ENCODE data around the gene TRAK2.
"Not testable (repeated sequence)": the region's sequence is repeated elsewhere in the genome, so short reads cannot be mapped to it uniquely, and the experiment has no call there.

TRAK2 gene

GRCh38 chr2:201369775-201370174 is 81.5 kb downstream of the TRAK2 start:
- Histone ChIP-seq H3K4me3 (ENCODE audit: low read length) (no peak overlapping the region), H3K27me3 (ENCODE audit: control insufficient read depth, insufficient read depth, low read length) (no peaks in the 10 kb centered on the region), H3K9ac (ENCODE audit: low read length) (no peak overlapping the region), H3K36me3 (ENCODE audit: control insufficient read depth, low read depth, low read length) (no peaks in the 10 kb centered on the region), H3K4me1 (ENCODE audit: control insufficient read depth, low read depth, low read length) (no peaks in the 10 kb centered on the region), H3K9me3 (ENCODE audit: control insufficient read depth, low read depth, low read length) (no peaks in the 10 kb centered on the region), H3K27ac (ENCODE audit: low read length) (no peak overlapping the region)

- not testable (repeated sequence) for H3K9me3 ChIP-seq (ENCODE audit: control insufficient read depth, low read depth, low read length); H3K4me3 ChIP-seq (ENCODE audit: low read length); H3K27ac ChIP-seq (ENCODE audit: low read length); H3K36me3 ChIP-seq (ENCODE audit: control insufficient read depth, low read depth, low read length); H3K9ac ChIP-seq (ENCODE audit: low read length); H3K27me3 ChIP-seq (ENCODE audit: control insufficient read depth, insufficient read depth, low read length); H3K4me1 ChIP-seq (ENCODE audit: control insufficient read depth, low read depth, low read length)
Observed at GRCh38 chr2:201369318-201369717, 81.9 kb downstream of the TRAK2 start.

- no peak overlapping the region for H3K9ac ChIP-seq (ENCODE audit: low read length)
- H3K27ac ChIP-seq (ENCODE audit: low read length): no peak overlapping the region
- H3K9me3 ChIP-seq (ENCODE audit: control insufficient read depth, low read depth, low read length): no peaks in the 10 kb centered on the region
- H3K36me3 ChIP-seq (ENCODE audit: control insufficient read depth, low read depth, low read length): no peaks in the 10 kb centered on the region
- H3K4me3 ChIP-seq (ENCODE audit: low read length): no peak overlapping the region
- no peaks in the 10 kb centered on the region for H3K27me3 ChIP-seq (ENCODE audit: control insufficient read depth, insufficient read depth, low read length)
- H3K4me1 ChIP-seq (ENCODE audit: control insufficient read depth, low read depth, low read length): no peaks in the 10 kb centered on the region
Observed at GRCh38 chr2:201366146-201366545, 85.1 kb downstream of the TRAK2 start.

DNA sequence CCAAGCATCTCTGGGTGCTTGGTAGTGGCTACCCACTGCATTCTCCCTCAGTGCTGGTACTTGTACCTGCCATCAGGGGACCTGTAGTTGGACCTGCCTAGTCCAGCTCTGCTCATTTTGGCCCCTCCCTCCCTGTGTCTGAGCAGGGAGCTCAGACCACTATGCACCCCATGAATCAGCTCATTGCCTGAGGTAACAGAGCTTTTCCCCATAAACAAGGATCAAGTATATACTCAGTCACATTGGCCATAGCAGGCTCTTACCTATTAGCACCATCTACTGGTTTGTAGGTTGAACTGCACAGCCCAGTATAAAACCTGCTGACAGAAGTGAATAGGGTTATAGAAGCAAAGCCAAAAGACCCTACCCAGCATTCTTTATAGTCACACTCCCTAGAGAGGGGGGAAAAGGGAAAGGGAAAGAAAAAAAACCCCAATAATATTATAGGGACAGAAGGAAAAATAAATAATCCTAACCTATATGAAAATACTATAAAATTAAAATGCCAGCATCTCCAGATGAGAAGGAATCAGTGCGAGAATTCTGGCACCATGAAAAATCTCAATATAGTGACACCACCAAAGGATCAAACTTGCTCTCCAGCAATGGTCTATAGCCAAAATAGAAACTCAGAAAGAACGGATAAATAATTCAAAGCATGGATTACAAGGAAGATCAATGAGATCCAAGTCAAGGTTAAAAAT is 87.2 kb downstream of the TRAK2 start:
- Histone ChIP-seq H3K9ac (ENCODE audit: low read length) (no peak overlapping the region), H3K4me3 (ENCODE audit: low read length) (no peak overlapping the region), H3K27me3 (ENCODE audit: control insufficient read depth, insufficient read depth, low read length) (no peaks in the 10 kb centered on the region), H3K9me3 (ENCODE audit: control insufficient read depth, low read depth, low read length) (no peaks in the 10 kb centered on the region), H3K36me3 (ENCODE audit: control insufficient read depth, low read depth, low read length) (no peaks in the 10 kb centered on the region), H3K27ac (ENCODE audit: low read length) (no peak overlapping the region), H3K4me1 (ENCODE audit: control insufficient read depth, low read depth, low read length) (no peaks in the 10 kb centered on the region)

- Histone ChIP-seq H3K4me1 (ENCODE audit: control insufficient read depth, low read depth, low read length) (no peaks in the 10 kb centered on the region), H3K36me3 (ENCODE audit: control insufficient read depth, low read depth, low read length) (no peaks in the 10 kb centered on the region), H3K4me3 (ENCODE audit: low read length) (no peak overlapping the region), H3K27ac (ENCODE audit: low read length) (no peak overlapping the region), H3K9ac (ENCODE audit: low read length) (no peak overlapping the region), H3K9me3 (ENCODE audit: control insufficient read depth, low read depth, low read length) (no peaks in the 10 kb centered on the region), H3K27me3 (ENCODE audit: control insufficient read depth, insufficient read depth, low read length) (no peaks in the 10 kb centered on the region)
Observed at GRCh38 chr2:201362396-201362795, 88.9 kb downstream of the TRAK2 start.

- no peaks in the 10 kb centered on the region for H3K4me1 ChIP-seq (ENCODE audit: control insufficient read depth, low read depth, low read length)
- H3K9me3 ChIP-seq (ENCODE audit: control insufficient read depth, low read depth, low read length): no peaks in the 10 kb centered on the region
- no peaks in the 10 kb centered on the region for H3K36me3 ChIP-seq (ENCODE audit: control insufficient read depth, low read depth, low read length)
- no peak overlapping the region for H3K9ac ChIP-seq (ENCODE audit: low read length)
- no peaks in the 10 kb centered on the region for H3K27me3 ChIP-seq (ENCODE audit: control insufficient read depth, insufficient read depth, low read length)
- H3K4me3 ChIP-seq (ENCODE audit: low read length): no peak overlapping the region
- no peak overlapping the region for H3K27ac ChIP-seq (ENCODE audit: low read length)
Observed at GRCh38 chr2:201361078-201361733, 90.1 kb downstream of the TRAK2 start.

GRCh38 chr2:201360256-201360655 is 91.0 kb downstream of the TRAK2 start:
- Histone ChIP-seq H3K4me1 (ENCODE audit: control insufficient read depth, low read depth, low read length) (no peaks in the 10 kb centered on the region), H3K27me3 (ENCODE audit: control insufficient read depth, insufficient read depth, low read length) (no peaks in the 10 kb centered on the region), H3K9ac (ENCODE audit: low read length) (no peak overlapping the region), H3K27ac (ENCODE audit: low read length) (no peak overlapping the region), H3K9me3 (ENCODE audit: control insufficient read depth, low read depth, low read length) (no peaks in the 10 kb centered on the region), H3K4me3 (ENCODE audit: low read length) (no peak overlapping the region), H3K36me3 (ENCODE audit: control insufficient read depth, low read depth, low read length) (no peaks in the 10 kb centered on the region)

- no peak overlapping the region for H3K9ac ChIP-seq (ENCODE audit: low read length)
Observed at GRCh38 chr2:201358684-201359083, 92.6 kb downstream of the TRAK2 start.

GRCh38 chr2:201357221-201357620 is 94.0 kb downstream of the TRAK2 start, which contains the start of gene FLACC1:
Gene FLACC1, minus strand, starts transcription at chr2:201357345. Its CDS starts 5,941 bp downstream, at chr2:201351404.
- no peaks in the 10 kb centered on the region for H3K27me3 ChIP-seq (ENCODE audit: control insufficient read depth, insufficient read depth, low read length)
- H3K36me3 ChIP-seq (ENCODE audit: control insufficient read depth, low read depth, low read length): no peaks in the 10 kb centered on the region
- no peak within 1 kb of the TSS for H3K4me3 ChIP-seq (ENCODE audit: low read length)
- peak within 1 kb of the TSS; percentile 14 for H3K9ac ChIP-seq (ENCODE audit: low read length)
- H3K9me3 ChIP-seq (ENCODE audit: control insufficient read depth, low read depth, low read length): no peaks in the 10 kb centered on the region
- H3K4me1 ChIP-seq (ENCODE audit: control insufficient read depth, low read depth, low read length): no peaks in the 10 kb centered on the region
- peak within 1 kb of the TSS; percentile 69 for H3K27ac ChIP-seq (ENCODE audit: low read length)

More at GRCh38 chr2:201358684-201359083, 92.6 kb downstream of the TRAK2 start:
- Histone ChIP-seq H3K27me3 (ENCODE audit: control insufficient read depth, insufficient read depth, low read length) (no peaks in the 10 kb centered on the region), H3K9me3 (ENCODE audit: control insufficient read depth, low read depth, low read length) (no peaks in the 10 kb centered on the region), H3K27ac (ENCODE audit: low read length) (no peak overlapping the region), H3K4me3 (ENCODE audit: low read length) (no peak overlapping the region), H3K36me3 (ENCODE audit: control insufficient read depth, low read depth, low read length) (no peaks in the 10 kb centered on the region), H3K4me1 (ENCODE audit: control insufficient read depth, low read depth, low read length) (no peaks in the 10 kb centered on the region)

- no peaks in the 10 kb centered on the region for H3K27me3 ChIP-seq (ENCODE audit: control insufficient read depth, insufficient read depth, low read length)
- no peak overlapping the region for H3K27ac ChIP-seq (ENCODE audit: low read length)
- no peaks in the 10 kb centered on the region for H3K36me3 ChIP-seq (ENCODE audit: control insufficient read depth, low read depth, low read length)
- no peak overlapping the region for H3K4me3 ChIP-seq (ENCODE audit: low read length)
- no peak overlapping the region for H3K9ac ChIP-seq (ENCODE audit: low read length)
- H3K9me3 ChIP-seq (ENCODE audit: control insufficient read depth, low read depth, low read length): no peaks in the 10 kb centered on the region
- H3K4me1 ChIP-seq (ENCODE audit: control insufficient read depth, low read depth, low read length): no peaks in the 10 kb centered on the region
Observed at GRCh38 chr2:201353116-201353515, 98.1 kb downstream of the TRAK2 start.

- Histone ChIP-seq H3K9me3 (ENCODE audit: control insufficient read depth, low read depth, low read length) (no peaks in the 10 kb centered on the region), H3K4me1 (ENCODE audit: control insufficient read depth, low read depth, low read length) (no peaks in the 10 kb centered on the region), H3K27ac (ENCODE audit: low read length) (no peak overlapping the region), H3K27me3 (ENCODE audit: control insufficient read depth, insufficient read depth, low read length) (no peaks in the 10 kb centered on the region), H3K36me3 (ENCODE audit: control insufficient read depth, low read depth, low read length) (no peaks in the 10 kb centered on the region), H3K4me3 (ENCODE audit: low read length) (no peak overlapping the region), H3K9ac (ENCODE audit: low read length) (no peak overlapping the region)
Observed at GRCh38 chr2:201350879-201351278, 100.4 kb downstream of the TRAK2 start.

GRCh38 chr2:201349601-201350000 is 101.7 kb downstream of the TRAK2 start:
- Histone ChIP-seq H3K9me3 (ENCODE audit: control insufficient read depth, low read depth, low read length) (no peaks in the 10 kb centered on the region), H3K36me3 (ENCODE audit: control insufficient read depth, low read depth, low read length) (no peaks in the 10 kb centered on the region), H3K9ac (ENCODE audit: low read length) (no peak overlapping the region), H3K4me1 (ENCODE audit: control insufficient read depth, low read depth, low read length) (no peaks in the 10 kb centered on the region), H3K4me3 (ENCODE audit: low read length) (no peak overlapping the region), H3K27me3 (ENCODE audit: control insufficient read depth, insufficient read depth, low read length) (no peaks in the 10 kb centered on the region), H3K27ac (ENCODE audit: low read length) (no peak overlapping the region)
